Hepatocyte (in vitro differentiated cells): Measurements from ENCODE around the gene WT1. TPM values are rescaled to one million over a fixed set of nuclear protein-coding genes. Genes with fewer than 3 reads are reported as not detected.

Experiments used
- DNase-seq: peaks from one replicate; pipeline ENCODE4 v3.0.0-alpha.2; 2016; ENCODE audit warnings: low spot score
- H2AFZ ChIP-seq: fragments of 200-600 bp; sonication (generic); 2 replicates; pipeline ENCODE4 v1.6.0; 2016; ENCODE audit warnings: antibody characterized with exemption, mild to moderate bottlenecking
- H3K27ac ChIP-seq: fragments of 200-600 bp; sonication (generic); 2 replicates; pipeline ENCODE4 v1.5.1; 2016; ENCODE audit warnings: mild to moderate bottlenecking
- H3K27me3 ChIP-seq: fragments of 200-600 bp; sonication (generic); 2 replicates; pipeline ENCODE4 v1.6.1; 2016
- H3K36me3 ChIP-seq: fragments of 200-600 bp; sonication (generic); replicated peaks from 2 replicates; pipeline ENCODE4 v1.5.1; 2016; ENCODE audit warnings: low read depth; ENCODE audit not compliant: insufficient read depth
- H3K4me1 ChIP-seq: fragments of 200-600 bp; sonication (generic); 2 replicates; pipeline ENCODE4 v1.5.1; 2016; ENCODE audit warnings: mild to moderate bottlenecking, moderate library complexity; ENCODE audit not compliant: insufficient read depth
- H3K4me2 ChIP-seq: fragments of 200-600 bp; sonication (generic); 2 replicates; pipeline ENCODE4 v1.6.0; 2016
- H3K4me3 ChIP-seq: fragments of 200-600 bp; sonication (generic); 2 replicates; pipeline ENCODE4 v1.5.1; 2016; ENCODE audit warnings: mild to moderate bottlenecking
- H3K79me2 ChIP-seq: fragments of 200-600 bp; sonication (generic); 2 replicates; pipeline ENCODE4 v1.6.0; 2017; ENCODE audit warnings: mild to moderate bottlenecking
- H3K9me2 ChIP-seq: fragments of 200-600 bp; sonication (generic); replicated peaks from 2 replicates; pipeline ENCODE4 v1.6.0; 2017; ENCODE audit warnings: mild to moderate bottlenecking; ENCODE audit not compliant: insufficient read depth
- H3K9me3 ChIP-seq: fragments of 200-600 bp; sonication (generic); 2 replicates; pipeline ENCODE4 v1.5.1; 2016; ENCODE audit warnings: low read depth, mild to moderate bottlenecking
- H4K20me1 ChIP-seq: fragments of 200-600 bp; sonication (generic); 2 replicates; pipeline ENCODE4 v1.6.0; 2016; ENCODE audit warnings: mild to moderate bottlenecking; ENCODE audit not compliant: insufficient read depth, poor library complexity, severe bottlenecking
- CTCF ChIP-seq: fragments of 200-600 bp; sonication (generic); IDR thresholded peaks from 2 replicates; pipeline ENCODE4 v1.5.1; 2016; ENCODE audit warnings: antibody characterized with exemption, mild to moderate bottlenecking; ENCODE audit not compliant: poor library complexity
- EZH2 ChIP-seq: fragments of 200-600 bp; sonication (generic); IDR thresholded peaks from 2 replicates; pipeline ENCODE4 v1.6.1; 2016; ENCODE audit warnings: antibody characterized with exemption, mild to moderate bottlenecking, borderline replicate concordance
- EZH2phosphoT487 ChIP-seq: fragments of 200-600 bp; sonication (generic); IDR thresholded peaks from one replicate; pipeline ENCODE4 v1.6.1; 2018; ENCODE audit warnings: antibody characterized with exemption, mild to moderate bottlenecking, low read depth, moderate library complexity; ENCODE audit not compliant: unreplicated experiment, severe bottlenecking
- WGBS: methylation state at CpG from one replicate; pipeline ENCODE4 v1.1.6; 2016; ENCODE audit warnings: low lambda C conversion rate; ENCODE audit errors: missing lambda C conversion rate; 5-methylcytosine and 5-hydroxymethylcytosine counted together
- polyA plus RNA-seq: library from polyadenylated mRNA; unstranded; fragments of >200 nt; fragmentation: Nextera tagmentation; extraction: Ambion mirVana; gene quantifications from 2 replicates; pipeline ENCODE4 v1.2.1, GENCODE V29; 2016
- total RNA-seq: library from RNA; depleted of rRNA; stranded (reverse); fragments of >200 nt; gene quantifications from 2 replicates; pipeline ENCODE4 v1.2.3, GENCODE V29; 2014

Gene WT1
- total and polyA plus RNA-seq, 2 experiments from 2014 or later, result 0.37 to 0.47 TPM

- H3K4me3 ChIP-seq, result no peak overlapping the region
- H3K27me3 ChIP-seq, result peaks cover 11% of the 10 kb centered on the region
- H3K36me3 ChIP-seq, result no peaks in the 10 kb centered on the region
- H3K9me2 ChIP-seq, result no peaks in the 10 kb centered on the region
- no peaks in the 10 kb centered on the region for H3K9me3 ChIP-seq
- no peak overlapping the region for H3K4me2 ChIP-seq
- TF ChIP-seq EZH2, result no peak
- no peak for TF ChIP-seq CTCF
- TF ChIP-seq EZH2phosphoT487, result no peak
- DNase-seq, result no peak
- H3K4me1 ChIP-seq, result no peaks in the 10 kb centered on the region
- WGBS, result 32% methylated on average over 4 of the region's 6 CpGs
- no peak overlapping the region for H3K27ac ChIP-seq
- H2AFZ ChIP-seq, result no peak overlapping the region
- H4K20me1 ChIP-seq, result no peaks in the 10 kb centered on the region
- H3K79me2 ChIP-seq, result no peaks in the 10 kb centered on the region
These were observed 81.5 kb downstream of the WT1 start for GRCh38 chr11:32353884-32354283.

GRCh38 chr11:32348502-32348901 lies 86.8 kb downstream of the WT1 start:
- H3K9me3 ChIP-seq, result no peaks in the 10 kb centered on the region
- no peaks in the 10 kb centered on the region for H3K36me3 ChIP-seq
- 48% methylated on average over 1 of the region's 1 CpG for WGBS
- H3K9me2 ChIP-seq, result no peaks in the 10 kb centered on the region
- no peak overlapping the region for H3K27ac ChIP-seq
- no peak overlapping the region for H3K4me3 ChIP-seq
- no peaks in the 10 kb centered on the region for H3K4me1 ChIP-seq
- no peaks in the 10 kb centered on the region for H4K20me1 ChIP-seq
- DNase-seq, result no peak
- no peak overlapping the region for H2AFZ ChIP-seq
- no peak for TF ChIP-seq EZH2
- TF ChIP-seq CTCF, result no peak
- no peak for TF ChIP-seq EZH2phosphoT487
- H3K27me3 ChIP-seq, result no peaks in the 10 kb centered on the region
- H3K79me2 ChIP-seq, result no peaks in the 10 kb centered on the region
- no peak overlapping the region for H3K4me2 ChIP-seq

GRCh38 chr11:32344946-32345345 lies 90.4 kb downstream of the WT1 start:
- H3K4me3 ChIP-seq, result no peak overlapping the region
- no peaks in the 10 kb centered on the region for H3K9me3 ChIP-seq
- H3K4me2 ChIP-seq, result no peak overlapping the region
- no peaks in the 10 kb centered on the region for H4K20me1 ChIP-seq
- H3K79me2 ChIP-seq, result no peaks in the 10 kb centered on the region
- no peak overlapping the region for H2AFZ ChIP-seq
- H3K4me1 ChIP-seq, result no peaks in the 10 kb centered on the region
- H3K9me2 ChIP-seq, result no peaks in the 10 kb centered on the region
- no peaks in the 10 kb centered on the region for H3K36me3 ChIP-seq
- H3K27me3 ChIP-seq, result no peaks in the 10 kb centered on the region
- no peak overlapping the region for H3K27ac ChIP-seq
- 61% methylated on average over 5 of the region's 5 CpGs for WGBS
- TF ChIP-seq EZH2 (no peak), EZH2phosphoT487 (no peak), CTCF (no peak)
- no peak for DNase-seq
